DOHH2 (cell line): Measurements from ENCODE around the gene CCDC24.

ENCODE experiments used
- EZH2phosphoT487 ChIP-seq: fragments of 200-600 bp; sonication (generic); IDR thresholded peaks from 2 replicates; pipeline ENCODE4 v1.6.1; 2017; ENCODE audit warnings: borderline replicate concordance, mild to moderate bottlenecking, antibody characterized with exemption, low read length, moderate library complexity, mixed read lengths
- TF ChIP-seq, protein P1 (sequence below): fragments of 200-600 bp; sonication (generic); IDR thresholded peaks from one replicate; pipeline ENCODE4 v1.5.1; 2014; ENCODE audit warnings: antibody characterized with exemption, mild to moderate bottlenecking, low read depth, low read length; ENCODE audit not compliant: poor library complexity, severe bottlenecking

GRCh38 chr1:43993206-43993914, 2.0 kb downstream of the CCDC24 start:
- TF ChIP-seq, protein P1, sequence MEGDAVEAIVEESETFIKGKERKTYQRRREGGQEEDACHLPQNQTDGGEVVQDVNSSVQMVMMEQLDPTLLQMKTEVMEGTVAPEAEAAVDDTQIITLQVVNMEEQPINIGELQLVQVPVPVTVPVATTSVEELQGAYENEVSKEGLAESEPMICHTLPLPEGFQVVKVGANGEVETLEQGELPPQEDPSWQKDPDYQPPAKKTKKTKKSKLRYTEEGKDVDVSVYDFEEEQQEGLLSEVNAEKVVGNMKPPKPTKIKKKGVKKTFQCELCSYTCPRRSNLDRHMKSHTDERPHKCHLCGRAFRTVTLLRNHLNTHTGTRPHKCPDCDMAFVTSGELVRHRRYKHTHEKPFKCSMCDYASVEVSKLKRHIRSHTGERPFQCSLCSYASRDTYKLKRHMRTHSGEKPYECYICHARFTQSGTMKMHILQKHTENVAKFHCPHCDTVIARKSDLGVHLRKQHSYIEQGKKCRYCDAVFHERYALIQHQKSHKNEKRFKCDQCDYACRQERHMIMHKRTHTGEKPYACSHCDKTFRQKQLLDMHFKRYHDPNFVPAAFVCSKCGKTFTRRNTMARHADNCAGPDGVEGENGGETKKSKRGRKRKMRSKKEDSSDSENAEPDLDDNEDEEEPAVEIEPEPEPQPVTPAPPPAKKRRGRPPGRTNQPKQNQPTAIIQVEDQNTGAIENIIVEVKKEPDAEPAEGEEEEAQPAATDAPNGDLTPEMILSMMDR, result no peak
- TF ChIP-seq EZH2phosphoT487, result no peak
